ENCODE measurements around the gene KIAA1614.
"Not testable (repeated sequence)": the region's sequence is repeated elsewhere in the genome, so short reads cannot be mapped to it uniquely, and the experiment has no call there.

Gene KIAA1614

DNA sequence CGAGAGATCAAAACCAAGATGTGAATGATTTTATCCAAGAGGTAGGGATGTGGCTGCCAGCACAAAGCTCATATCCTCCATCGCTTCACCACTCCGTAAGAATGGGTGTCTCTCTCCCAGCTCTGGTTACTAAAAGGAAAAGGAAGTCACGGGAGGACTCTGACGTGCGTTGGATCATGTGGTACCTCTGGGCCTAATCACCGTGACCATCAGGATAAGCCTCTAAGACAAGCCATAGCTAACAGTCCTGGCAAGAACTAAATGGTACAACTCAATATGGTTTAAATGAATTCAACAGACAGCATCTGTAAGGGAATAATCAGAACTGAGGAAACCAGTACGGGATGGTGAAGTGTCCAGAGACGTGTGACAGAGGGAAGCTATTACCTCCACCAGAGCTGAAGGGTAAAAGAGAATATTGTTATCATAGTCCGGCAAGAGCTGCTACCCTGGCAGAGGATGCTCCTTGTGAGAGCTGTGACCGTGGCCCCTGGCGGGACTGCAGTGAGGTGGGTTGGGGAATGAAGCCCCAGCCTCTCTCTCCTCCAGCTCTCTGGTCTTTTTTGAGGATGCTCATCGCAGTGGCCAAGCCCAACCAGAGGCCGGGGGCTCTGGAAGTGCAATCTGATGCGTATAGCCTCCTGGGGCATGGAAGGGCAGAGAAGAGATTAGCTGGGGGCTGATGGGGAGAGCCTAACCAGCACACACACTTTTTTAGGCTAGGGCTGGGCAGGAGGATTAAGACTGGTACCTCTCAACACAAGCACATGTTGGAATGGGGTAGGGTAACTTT is 54.2 kb downstream of the KIAA1614 start:
- no peak for DNase-seq (ENCODE audit: low read depth)
- TF ChIP-seq, protein P1, sequence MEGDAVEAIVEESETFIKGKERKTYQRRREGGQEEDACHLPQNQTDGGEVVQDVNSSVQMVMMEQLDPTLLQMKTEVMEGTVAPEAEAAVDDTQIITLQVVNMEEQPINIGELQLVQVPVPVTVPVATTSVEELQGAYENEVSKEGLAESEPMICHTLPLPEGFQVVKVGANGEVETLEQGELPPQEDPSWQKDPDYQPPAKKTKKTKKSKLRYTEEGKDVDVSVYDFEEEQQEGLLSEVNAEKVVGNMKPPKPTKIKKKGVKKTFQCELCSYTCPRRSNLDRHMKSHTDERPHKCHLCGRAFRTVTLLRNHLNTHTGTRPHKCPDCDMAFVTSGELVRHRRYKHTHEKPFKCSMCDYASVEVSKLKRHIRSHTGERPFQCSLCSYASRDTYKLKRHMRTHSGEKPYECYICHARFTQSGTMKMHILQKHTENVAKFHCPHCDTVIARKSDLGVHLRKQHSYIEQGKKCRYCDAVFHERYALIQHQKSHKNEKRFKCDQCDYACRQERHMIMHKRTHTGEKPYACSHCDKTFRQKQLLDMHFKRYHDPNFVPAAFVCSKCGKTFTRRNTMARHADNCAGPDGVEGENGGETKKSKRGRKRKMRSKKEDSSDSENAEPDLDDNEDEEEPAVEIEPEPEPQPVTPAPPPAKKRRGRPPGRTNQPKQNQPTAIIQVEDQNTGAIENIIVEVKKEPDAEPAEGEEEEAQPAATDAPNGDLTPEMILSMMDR (IDR thresholded peaks at IDR 0.05; ENCODE audit: low read length, missing control alignments): no peak
- H3K4me3 ChIP-seq (replicated peaks; ENCODE audit: low read depth, low read length): no peak overlapping the region

DNA sequence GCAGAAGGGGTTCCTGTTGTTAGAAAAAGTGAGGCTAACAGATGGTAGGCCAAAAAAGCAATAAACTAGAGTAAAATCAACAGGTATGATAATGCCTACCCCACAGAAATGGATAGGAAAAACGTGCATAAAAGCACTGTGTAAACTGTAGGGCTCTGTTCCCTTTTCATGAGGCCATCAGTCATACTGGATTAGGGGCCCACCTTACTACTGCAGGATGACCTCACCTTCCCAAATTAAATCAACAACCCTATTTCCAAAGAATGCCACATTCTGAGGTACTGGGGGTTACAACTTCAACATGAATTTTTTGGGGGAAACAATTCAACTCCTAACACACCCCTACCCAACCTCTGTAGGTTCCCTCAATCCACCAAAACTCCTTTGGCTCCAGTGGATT is 54.9 kb downstream of the KIAA1614 start:
- TF ChIP-seq, protein P1 (IDR thresholded peaks at IDR 0.05; ENCODE audit: low read length, missing control alignments): no peak

DNA sequence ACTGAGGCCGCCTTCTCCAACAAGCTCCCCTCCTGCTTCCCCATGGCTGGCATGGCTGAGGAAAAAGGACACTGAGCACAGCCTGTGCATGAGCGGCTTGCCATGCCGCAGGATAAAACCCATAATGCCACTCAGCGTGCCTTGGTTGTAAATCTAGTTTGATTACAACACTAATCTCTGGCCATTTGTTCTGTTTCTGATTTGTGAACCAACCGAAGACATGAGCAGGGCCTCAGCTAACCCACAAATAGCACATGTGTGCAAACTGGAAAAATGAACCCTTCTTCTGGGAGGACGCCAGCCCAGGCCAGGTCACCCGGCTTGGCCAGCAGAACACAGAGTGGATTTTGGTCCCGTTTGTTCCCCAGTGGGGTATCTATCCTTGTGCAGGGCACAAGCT is 56.1 kb downstream of the KIAA1614 start:
- not testable (repeated sequence) for H3K4me3 ChIP-seq (replicated peaks; ENCODE audit: low read depth, low read length); DNase-seq (ENCODE audit: low read depth)

More for the DNA sequence above, 54.9 kb downstream of the KIAA1614 start:
- no peak for DNase-seq (ENCODE audit: low read depth)
- no peak overlapping the region for H3K4me3 ChIP-seq (replicated peaks; ENCODE audit: low read depth, low read length)

DNA sequence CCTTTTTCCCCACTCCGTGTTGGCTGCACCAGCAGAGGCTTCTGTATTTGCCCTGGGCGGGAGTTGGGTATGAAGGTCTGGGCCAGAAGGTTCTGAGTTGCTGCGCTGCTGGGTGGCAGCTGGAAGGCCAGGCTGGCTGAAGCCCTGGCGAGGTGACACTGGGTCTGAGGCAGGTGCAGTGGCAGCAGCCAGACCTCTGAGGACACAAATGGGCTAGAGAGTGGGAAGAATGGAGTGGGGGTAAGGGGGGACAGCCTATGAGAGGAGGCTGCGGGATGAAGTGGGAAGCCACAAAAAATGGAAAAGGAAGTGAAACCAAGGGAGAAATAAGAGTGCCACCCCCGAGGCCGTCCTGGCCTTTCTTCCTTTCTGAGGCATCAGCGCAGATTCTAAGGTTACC is 56.7 kb downstream of the KIAA1614 start:
- H3K4me3 ChIP-seq (replicated peaks; ENCODE audit: low read depth, low read length): no peak overlapping the region
- no peak for DNase-seq (ENCODE audit: low read depth)
- TF ChIP-seq, protein P1 (IDR thresholded peaks at IDR 0.05; ENCODE audit: low read length, missing control alignments): no peak

DNA sequence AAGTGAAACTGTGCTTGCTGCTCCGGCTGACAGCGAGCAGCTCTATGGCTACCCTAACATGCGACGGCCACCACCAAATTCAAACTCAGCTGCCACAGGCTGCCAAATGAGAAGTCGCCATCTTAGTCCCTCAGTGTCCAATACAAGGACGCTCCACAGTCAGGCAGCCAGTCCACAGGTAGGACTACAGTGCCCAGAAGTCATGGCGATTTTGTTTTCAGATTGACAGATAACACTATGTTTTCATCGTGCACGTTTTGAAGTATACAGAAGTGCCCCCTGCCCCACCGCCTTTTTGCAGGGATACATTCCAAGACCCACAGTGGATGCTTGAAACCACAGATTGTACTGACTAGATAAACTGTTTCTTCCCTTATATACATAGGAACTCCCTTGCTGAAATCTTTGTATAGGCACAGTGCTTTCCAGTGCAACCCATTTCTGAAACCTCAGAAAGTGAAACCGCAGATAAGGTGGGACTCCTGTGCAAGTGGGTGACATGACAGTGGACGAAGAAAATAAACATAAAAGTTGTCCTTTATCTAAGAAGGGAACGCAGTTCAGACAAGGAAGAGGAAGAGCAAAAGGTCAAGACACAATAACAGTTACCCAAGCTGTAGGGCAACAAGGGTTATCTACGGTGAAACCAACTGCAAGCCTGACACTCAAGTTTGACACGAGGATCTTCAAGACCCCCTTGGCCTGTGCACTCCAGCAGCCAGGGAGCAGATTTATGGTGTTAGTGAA is 57.8 kb downstream of the KIAA1614 start:
- TF ChIP-seq, protein P1 (IDR thresholded peaks at IDR 0.05; ENCODE audit: low read length, missing control alignments): no peak
- no peak overlapping the region for H3K4me3 ChIP-seq (replicated peaks; ENCODE audit: low read depth, low read length)
- no peak for DNase-seq (ENCODE audit: low read depth)

DNA sequence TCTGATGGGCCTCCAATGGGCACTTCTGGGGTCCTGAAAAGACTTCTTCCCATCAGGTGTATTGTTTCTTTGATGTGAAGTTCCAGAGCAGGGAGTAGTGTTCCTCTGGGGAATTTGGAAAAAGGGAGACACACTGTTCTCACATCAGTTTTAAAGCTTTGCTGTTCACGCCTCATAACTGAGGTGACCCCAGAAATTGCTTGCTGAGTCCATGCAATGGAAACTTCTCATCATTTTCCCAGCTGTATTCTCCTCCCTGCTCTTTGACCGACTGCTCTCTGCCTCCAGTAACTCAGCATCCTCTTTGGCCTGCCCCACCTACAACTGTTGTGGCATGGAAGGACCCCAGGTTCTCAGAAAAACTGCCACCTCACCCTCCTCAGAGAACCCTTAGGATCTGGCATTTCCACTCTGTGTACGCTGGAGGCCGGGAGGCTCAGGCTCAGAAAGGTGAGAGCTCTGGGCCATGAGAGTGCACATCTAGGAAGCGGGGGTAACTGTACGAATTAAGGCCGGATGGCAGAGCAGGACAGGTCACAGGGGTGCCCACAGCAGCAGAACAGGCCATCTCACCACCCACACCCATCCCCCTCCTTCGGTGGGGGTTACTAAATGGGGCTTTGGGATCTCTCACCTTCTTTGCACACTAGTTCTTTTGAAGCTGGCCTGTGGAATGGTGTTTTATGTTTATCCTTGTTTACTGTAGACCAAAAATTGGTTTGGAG is 58.7 kb downstream of the KIAA1614 start:
- TF ChIP-seq, protein P1 (IDR thresholded peaks at IDR 0.05; ENCODE audit: low read length, missing control alignments): no peak
- H3K4me3 ChIP-seq (replicated peaks; ENCODE audit: low read depth, low read length): no peak overlapping the region
- no peak for DNase-seq (ENCODE audit: low read depth)

DNA sequence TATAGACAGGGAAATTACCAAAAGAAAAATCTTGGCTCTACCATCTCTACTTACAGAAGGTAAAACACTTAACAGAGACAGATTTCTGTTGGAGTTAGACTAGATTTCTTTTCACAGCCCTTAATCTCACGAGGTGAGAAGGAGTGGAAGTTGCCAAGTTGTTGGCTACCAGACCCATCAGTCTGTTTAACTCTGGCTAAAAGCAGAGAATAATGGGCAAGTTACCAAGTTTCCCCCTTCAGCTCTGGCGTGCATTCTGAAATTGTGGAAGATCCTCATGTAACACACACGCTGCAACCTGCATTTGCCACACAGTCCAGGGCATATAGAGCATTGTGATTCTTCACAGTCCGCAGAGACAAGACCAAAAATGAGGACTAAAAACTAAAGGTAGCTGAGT is 60.7 kb downstream of the KIAA1614 start:
- H3K4me3 ChIP-seq (replicated peaks; ENCODE audit: low read depth, low read length): no peak overlapping the region
- no peak for DNase-seq (ENCODE audit: low read depth)
- TF ChIP-seq, protein P1 (IDR thresholded peaks at IDR 0.05; ENCODE audit: low read length, missing control alignments): no peak

Measured in fibroblast of pulmonary artery (primary cell).